OCI-LY3 (cell line): ENCODE data around the gene PHAF1.

Source experiments
- EZH2phosphoT487 ChIP-seq: fragments of 200-600 bp; shearing (Covaris generic); IDR thresholded peaks from 2 replicates; pipeline ENCODE4 v1.6.1; 2018; ENCODE audit warnings: antibody characterized with exemption, mixed run types, low read depth
- TF ChIP-seq, protein P1 (sequence below): fragments of 200-600, 300-600 bp; sonication (generic); IDR thresholded peaks from 2 replicates; pipeline ENCODE4 v1.5.1; 2014; ENCODE audit warnings: antibody characterized with exemption, low read length, low read depth

DNA sequence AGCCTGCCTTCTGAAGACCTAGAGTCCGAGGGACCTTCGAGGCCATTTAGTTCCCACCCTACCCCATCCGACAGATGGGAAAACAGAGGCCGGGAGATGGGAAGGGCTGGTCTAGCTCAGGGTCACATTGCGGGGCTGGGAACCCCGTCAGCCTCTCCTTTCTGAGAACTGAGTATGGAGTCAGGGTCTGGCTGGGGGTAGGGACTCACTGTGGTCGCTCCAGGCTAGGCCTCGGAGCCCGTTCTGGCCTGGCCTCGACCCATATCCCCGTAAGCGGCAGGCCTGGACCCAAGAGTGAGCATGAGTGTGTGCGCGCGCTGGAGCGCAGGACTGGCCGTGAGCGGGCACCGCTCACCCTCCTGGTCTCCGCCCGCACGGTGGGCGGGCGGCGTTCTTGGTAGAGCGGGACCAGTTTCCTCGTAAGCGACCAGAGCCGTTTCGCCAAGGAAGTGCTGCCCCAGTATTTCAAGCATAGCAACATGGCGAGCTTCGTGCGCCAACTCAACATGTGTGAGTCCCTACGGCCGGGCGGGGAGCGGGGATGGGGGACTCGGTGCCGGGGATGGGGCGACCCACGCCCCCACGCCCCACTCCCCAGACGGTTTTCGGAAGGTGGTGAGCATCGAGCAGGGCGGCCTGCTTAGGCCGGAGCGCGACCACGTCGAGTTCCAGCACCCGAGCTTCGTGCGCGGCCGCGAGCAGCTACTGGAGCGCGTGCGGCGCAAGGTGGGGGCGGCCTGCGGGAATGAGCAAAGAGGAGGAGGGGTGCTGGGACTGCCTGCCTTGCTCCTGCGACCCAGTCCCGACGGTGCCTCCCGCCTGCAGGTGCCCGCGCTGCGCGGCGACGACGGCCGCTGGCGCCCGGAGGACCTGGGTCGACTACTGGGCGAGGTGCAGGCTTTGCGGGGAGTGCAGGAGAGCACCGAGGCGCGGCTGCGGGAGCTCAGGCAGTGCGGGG is 55.7 kb downstream of the PHAF1 start:
- TF ChIP-seq, protein P1, sequence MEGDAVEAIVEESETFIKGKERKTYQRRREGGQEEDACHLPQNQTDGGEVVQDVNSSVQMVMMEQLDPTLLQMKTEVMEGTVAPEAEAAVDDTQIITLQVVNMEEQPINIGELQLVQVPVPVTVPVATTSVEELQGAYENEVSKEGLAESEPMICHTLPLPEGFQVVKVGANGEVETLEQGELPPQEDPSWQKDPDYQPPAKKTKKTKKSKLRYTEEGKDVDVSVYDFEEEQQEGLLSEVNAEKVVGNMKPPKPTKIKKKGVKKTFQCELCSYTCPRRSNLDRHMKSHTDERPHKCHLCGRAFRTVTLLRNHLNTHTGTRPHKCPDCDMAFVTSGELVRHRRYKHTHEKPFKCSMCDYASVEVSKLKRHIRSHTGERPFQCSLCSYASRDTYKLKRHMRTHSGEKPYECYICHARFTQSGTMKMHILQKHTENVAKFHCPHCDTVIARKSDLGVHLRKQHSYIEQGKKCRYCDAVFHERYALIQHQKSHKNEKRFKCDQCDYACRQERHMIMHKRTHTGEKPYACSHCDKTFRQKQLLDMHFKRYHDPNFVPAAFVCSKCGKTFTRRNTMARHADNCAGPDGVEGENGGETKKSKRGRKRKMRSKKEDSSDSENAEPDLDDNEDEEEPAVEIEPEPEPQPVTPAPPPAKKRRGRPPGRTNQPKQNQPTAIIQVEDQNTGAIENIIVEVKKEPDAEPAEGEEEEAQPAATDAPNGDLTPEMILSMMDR: no peak
- TF ChIP-seq EZH2phosphoT487: no peak
